Fibroblast of peridontal ligament (primary cell): Measurements from ENCODE around the gene PLEKHA6.
"Not testable (repeated sequence)": the region's sequence is repeated elsewhere in the genome, so short reads cannot be mapped to it uniquely, and the experiment has no call there.

Experiments
- DNase-seq: peaks from one replicate; pipeline ENCODE4 v3.0.0-alpha.2; 2010; ENCODE audit errors: extremely low read depth

PLEKHA6 gene

GRCh38 chr1:204337583-204337982 is 22.1 kb downstream of the PLEKHA6 start:
- no peak for DNase-seq

- DNase-seq: no peak
Observed at GRCh38 chr1:204337036-204337429, 22.7 kb downstream of the PLEKHA6 start.

- no peak for DNase-seq
Observed at GRCh38 chr1:204336421-204337035, 23.2 kb downstream of the PLEKHA6 start.

- DNase-seq: no peak
Observed at GRCh38 chr1:204335533-204335932, 24.2 kb downstream of the PLEKHA6 start.

DNA sequence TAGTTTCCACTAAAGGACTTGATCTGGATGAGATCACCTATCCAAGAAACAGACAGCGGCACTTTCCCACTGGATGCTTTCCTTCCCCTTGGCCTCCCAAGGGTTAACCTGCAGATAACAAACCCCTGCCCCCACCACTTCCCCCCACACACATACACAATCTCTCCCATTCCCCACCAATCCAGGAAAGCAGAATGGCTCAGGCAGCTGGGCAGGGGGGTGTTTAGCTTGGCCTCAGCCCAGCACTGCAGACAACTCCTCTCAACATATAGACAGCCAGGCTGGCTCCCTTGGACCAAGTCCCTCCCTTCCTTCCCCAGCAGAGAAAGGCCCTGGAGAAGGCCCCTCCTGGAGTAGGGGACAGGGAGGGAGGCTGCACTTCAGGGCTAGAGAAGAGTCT is 24.6 kb downstream of the PLEKHA6 start:
- DNase-seq: no peak

DNA sequence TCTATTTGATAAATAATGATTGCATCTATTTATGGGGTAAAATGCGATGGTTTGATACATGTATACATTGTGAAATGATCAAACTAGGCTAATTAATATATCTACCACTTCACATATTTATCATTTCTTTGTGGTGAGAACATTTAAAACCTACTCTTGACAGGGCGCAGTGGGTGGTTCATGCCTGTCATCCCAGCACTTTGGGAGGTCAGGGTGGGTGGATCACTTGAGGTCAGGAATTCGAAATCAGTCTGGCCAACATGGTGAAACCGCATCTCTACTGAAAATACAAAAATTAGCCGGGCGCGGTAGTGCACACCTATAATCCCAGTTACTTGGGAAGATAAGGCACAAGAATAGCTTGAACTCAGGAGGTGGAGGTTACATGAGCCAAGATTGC is 25.3 kb downstream of the PLEKHA6 start:
- no peak for DNase-seq

DNA sequence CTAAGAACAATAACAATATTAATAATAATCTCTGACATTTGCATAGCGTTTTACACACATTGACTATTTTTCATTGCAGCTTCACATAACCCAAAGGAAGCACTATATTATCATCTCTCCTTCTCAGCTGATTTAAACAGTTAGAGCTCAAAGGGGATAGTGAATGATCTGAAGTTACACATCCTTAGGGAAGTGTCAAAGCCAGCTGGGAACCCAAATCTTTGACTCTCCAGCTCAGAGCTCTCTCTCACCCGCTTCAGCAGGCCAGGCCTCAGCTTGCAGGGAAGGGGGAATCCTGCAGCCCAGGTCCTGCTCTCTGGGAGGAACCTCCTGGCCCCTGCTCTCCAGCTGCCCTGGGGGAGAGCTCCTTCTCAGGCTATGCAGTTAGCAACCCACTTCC is 26.3 kb downstream of the PLEKHA6 start:
- DNase-seq: no peak

- DNase-seq: no peak
Observed at GRCh38 chr1:204331847-204332487, 27.8 kb downstream of the PLEKHA6 start.

- DNase-seq: no peak
Observed at GRCh38 chr1:204331275-204331674, 28.5 kb downstream of the PLEKHA6 start.

- not testable (repeated sequence) for DNase-seq
Observed at GRCh38 chr1:204327870-204328269, 31.9 kb downstream of the PLEKHA6 start.

- DNase-seq: no peak
Observed at GRCh38 chr1:204327359-204327758, 32.4 kb downstream of the PLEKHA6 start.

DNA sequence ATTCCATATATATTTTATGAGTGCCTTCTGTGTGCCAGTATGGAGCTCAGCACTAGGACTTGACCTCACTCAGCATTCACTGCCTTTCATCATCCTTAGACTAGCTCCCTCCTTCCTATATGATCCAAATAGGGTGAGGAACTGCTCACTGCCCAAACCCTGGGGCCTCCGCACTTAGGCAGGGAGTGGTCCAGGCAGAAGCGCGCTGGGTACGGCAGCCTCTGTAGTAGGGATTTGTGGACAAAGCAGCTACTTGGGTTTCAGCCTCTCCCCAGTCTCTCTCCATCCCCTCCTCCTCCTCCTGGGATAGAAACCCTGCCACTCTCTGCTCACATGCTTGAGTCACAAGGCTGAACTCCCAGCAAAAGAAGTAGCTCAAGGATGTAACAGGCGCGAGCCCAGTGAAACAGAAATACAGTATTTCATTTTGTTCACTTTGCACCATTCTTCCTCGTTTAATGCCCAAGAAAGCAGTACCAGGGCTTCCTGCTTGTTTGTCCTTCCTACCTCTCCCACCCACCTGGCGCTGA is 32.9 kb downstream of the PLEKHA6 start:
- no peak for DNase-seq

DNA sequence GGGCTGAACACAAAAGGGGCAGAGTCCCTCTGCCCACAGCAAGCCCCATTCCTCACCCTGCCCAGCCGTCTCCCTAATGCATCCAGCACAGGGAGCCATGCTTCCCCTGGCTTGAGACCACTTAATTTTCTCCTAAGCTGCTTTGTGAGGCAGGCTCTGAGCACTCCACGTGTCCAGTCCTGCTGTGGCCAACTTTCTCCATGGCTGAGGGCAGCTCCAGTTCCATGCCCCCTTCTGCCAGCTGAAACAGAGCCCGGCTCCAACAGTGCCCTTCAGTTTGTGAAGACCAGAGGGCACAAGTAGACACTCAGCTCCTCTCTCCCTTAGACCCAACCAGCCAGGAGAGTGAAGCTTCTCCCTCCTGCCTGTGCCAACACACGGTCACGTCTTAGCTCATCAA is 33.8 kb downstream of the PLEKHA6 start:
- DNase-seq: no peak

GRCh38 chr1:204323887-204324286 is 35.8 kb downstream of the PLEKHA6 start:
- peak; percentile 42 for DNase-seq

DNA sequence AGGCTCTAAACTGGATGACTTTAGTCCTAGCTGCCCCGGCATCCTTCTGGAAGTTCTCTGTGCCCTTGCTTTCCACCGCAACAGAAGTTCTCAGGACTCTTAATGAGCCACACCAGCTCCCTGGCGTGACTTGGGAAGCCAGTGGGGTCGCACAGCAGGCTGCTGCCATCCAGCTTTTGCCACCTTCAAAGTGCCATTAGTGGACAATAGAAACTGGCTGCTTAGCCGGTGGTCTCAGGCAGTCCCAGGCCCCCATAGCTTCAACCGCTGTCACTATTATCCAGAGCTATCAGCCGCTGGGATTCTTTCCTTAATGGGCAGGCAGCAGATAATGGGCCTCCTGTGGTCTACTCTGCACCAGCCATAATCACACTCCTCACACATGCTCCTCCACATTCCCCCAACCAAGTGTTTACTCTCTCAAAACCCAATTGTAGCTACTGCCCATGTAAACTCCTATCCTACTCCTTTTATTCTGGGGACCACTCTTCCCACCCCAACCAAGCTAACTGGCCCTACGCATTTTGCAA is 37.3 kb downstream of the PLEKHA6 start:
- no peak for DNase-seq

- peak; percentile 47 for DNase-seq
Observed at GRCh38 chr1:204321665-204322064, 38.1 kb downstream of the PLEKHA6 start.

DNA sequence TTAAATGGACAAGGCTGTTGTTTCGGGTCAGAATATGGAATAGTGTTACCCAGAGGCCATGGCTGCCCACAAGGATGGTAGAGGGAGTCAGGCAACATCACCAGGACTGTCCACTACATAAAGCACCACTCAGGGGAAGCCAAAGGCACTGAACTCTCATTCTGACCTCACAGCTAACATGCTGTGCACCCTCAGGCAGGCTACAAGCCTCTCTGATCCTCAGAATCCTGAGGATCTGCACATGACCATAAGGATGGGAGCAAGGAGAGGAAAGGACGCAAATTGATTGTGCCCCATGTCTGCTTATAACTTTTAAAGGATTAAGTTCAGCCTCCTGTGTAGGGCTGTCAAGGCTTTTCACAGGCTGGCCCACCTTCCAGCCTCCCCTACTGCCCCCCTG is 38.7 kb downstream of the PLEKHA6 start:
- no peak for DNase-seq

GRCh38 chr1:204320382-204320804 is 39.3 kb downstream of the PLEKHA6 start:
- peak; percentile 78 for DNase-seq

GRCh38 chr1:204319462-204319861 is 40.3 kb downstream of the PLEKHA6 start:
- peak; percentile 66 for DNase-seq

- DNase-seq: no peak
Observed at GRCh38 chr1:204319027-204319426, 40.7 kb downstream of the PLEKHA6 start.

- DNase-seq: no peak
Observed at GRCh38 chr1:204318324-204318723, 41.4 kb downstream of the PLEKHA6 start.

GRCh38 chr1:204317170-204317569 is 42.6 kb downstream of the PLEKHA6 start:
- DNase-seq: no peak

DNA sequence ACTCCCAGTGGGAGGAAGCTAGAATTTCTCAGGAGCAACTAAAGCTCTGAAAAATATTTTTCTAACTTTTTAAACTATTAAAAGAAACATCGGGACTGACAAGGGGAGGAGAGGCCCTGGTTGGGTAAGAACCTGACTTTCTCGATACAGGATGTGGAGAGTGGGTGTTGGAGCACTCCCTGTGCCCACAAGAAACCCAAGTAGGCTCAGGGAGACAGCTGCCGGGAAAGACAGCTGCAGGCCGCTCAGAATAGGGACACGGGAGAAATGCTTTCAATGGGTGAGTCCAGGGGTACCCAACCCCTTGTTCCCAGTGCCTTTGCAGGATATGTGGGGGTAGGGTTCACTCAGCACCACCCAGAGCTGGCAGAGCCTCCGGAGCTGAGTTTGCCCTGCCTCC is 43.6 kb downstream of the PLEKHA6 start:
- DNase-seq: no peak
